GM12891 (cell line): Measurements from ENCODE around the gene BACH2.

Experiments
- POLR2A ChIP-seq: IDR thresholded peaks from 2 replicates; pipeline ENCODE4 v1.6.1; 2011; ENCODE audit warnings: low read depth, low read length, control low read depth
- POLR2AphosphoS5 ChIP-seq: IDR thresholded peaks from 2 replicates; pipeline ENCODE4 v1.6.1; 2011; ENCODE audit warnings: low read depth, low read length, control low read depth

DNA sequence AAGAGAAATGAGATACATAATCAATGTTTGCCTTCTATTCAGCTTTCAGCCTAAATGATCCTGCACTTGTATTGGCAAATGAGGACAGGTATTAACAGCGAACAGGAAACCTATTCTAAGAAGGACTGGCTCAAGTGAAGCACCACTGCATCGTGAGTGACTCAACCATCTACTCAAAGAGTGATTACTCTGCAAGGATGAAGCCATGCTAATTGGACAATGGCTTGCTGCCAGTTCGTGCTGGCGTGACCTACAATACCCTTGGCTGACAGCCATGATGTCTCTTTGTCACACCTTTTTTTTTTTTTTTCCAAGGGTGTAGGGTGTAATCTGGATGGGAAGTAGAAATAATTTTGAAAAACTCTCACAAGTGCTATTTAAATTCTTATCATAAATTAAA lies 297.5 kb downstream of the BACH2 start:
- TF ChIP-seq POLR2A (no peak), POLR2AphosphoS5 (no peak)
